NOMO-1 treated with DMSO at 0.1 percent for 48 hours (cell line): Measurements from ENCODE around the gene ADAMTS2.

Source experiments
- DNase-seq: peaks from one replicate; lab custom pipeline; 2025; ENCODE audit not compliant: unreplicated experiment; lab: John Stamatoyannopoulos, UW

Gene ADAMTS2

GRCh38 chr5:179344431-179345182 is 654 bp downstream of the ADAMTS2 start:
- DNase-seq: no peak

GRCh38 chr5:179343719-179344430 is 1.4 kb downstream of the ADAMTS2 start:
- DNase-seq: peak; percentile 11

GRCh38 chr5:179343021-179343718 is 2.1 kb downstream of the ADAMTS2 start:
- no peak for DNase-seq

GRCh38 chr5:179342577-179342976 is 2.7 kb downstream of the ADAMTS2 start:
- no peak for DNase-seq

- no peak for DNase-seq
Observed at GRCh38 chr5:179340465-179340864, 4.8 kb downstream of the ADAMTS2 start.

GRCh38 chr5:179339996-179340395 is 5.3 kb downstream of the ADAMTS2 start:
- DNase-seq: no peak

- DNase-seq: no peak
Observed at GRCh38 chr5:179339081-179339480, 6.2 kb downstream of the ADAMTS2 start.

- DNase-seq: no peak
Observed at GRCh38 chr5:179337796-179338676, 7.2 kb downstream of the ADAMTS2 start.

- no peak for DNase-seq
Observed at GRCh38 chr5:179336871-179337795, 8.1 kb downstream of the ADAMTS2 start.

GRCh38 chr5:179336126-179336870 is 9.0 kb downstream of the ADAMTS2 start:
- DNase-seq: no peak

- no peak for DNase-seq
Observed at GRCh38 chr5:179333796-179334761, 11.2 kb downstream of the ADAMTS2 start.

- DNase-seq: no peak
Observed at GRCh38 chr5:179332741-179333290, 12.4 kb downstream of the ADAMTS2 start.

- DNase-seq: no peak
Observed at GRCh38 chr5:179331591-179332375, 13.5 kb downstream of the ADAMTS2 start.

GRCh38 chr5:179330186-179330900 is 14.9 kb downstream of the ADAMTS2 start:
- DNase-seq: no peak

GRCh38 chr5:179328291-179328690 is 17.0 kb downstream of the ADAMTS2 start:
- no peak for DNase-seq

- no peak for DNase-seq
Observed at GRCh38 chr5:179327021-179327735, 18.1 kb downstream of the ADAMTS2 start.
